ENCODE measurements around the gene RALGPS1. TPM values are rescaled to one million over a fixed set of nuclear protein-coding genes. Genes with fewer than 3 reads are reported as not detected.

The RALGPS1 gene
- total and polyA plus RNA-seq, 2 of the 13 experiments (the other 11 are each of a cell fraction or from before 2014, with no cell fraction given): 3.7 to 6.5 TPM

DNA sequence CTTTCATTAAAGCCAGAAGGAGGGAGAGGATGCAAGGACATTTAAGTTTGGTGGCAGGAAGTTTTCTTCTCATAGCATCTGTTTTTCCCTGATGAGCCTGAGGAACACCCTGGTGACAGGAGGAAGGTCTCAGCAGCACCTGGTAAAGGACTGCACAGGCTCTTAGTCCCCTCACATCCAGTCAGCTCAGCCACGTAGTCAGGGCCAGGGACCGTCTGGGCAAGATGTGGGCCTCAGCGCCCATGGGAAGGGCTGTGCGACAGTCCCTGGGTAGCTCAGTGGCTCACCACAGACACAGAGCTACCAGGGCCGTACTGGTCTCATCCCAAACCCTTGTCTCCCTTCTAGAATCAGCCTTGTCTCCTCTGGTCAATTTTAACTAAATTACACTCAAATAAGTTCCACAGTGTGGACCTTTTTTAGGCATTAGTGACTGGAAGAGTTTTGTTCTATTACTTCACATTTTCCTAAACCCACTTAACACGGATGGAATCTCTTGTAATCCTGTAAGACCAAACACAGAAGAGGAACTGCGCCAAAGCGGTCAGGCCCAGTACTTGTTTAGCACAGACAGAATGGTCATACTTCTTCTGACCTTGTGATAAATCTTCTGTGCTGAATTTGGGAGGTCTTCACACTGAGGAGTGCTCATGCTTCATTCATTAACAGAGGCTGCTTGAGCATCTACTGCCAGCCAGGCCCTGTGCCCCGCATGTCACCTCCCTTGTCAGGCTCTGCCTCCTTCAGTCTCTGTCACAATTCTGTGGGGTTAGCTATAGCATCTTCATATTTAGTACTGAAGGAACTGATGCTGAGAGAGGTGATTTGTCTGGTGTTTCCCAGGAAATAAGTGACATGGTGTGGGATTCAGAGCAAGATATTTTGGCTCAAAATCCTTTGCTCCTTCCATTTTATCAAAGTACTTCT lies 116.5 kb downstream of the RALGPS1 start:
- Histone ChIP-seq H3K27ac (ENCODE audit: extremely low read length, insufficient read depth, low read length) (no peak overlapping the region), H3K9me3 (ENCODE audit: low read length) (no peaks in the 10 kb centered on the region), H4K20me1 (ENCODE audit: insufficient read depth, low read length) (no peaks in the 10 kb centered on the region), H3K4me3 (replicated peaks in 1 of 3; ENCODE audit: insufficient read depth in 1 of 3, low read depth in 2 of 3, low read length in 3 of 3) (no peak overlapping the region), H3K9ac (ENCODE audit: insufficient read depth, low read depth, low read length) (no peak overlapping the region), H2AFZ (ENCODE audit: low read length) (no peak overlapping the region), H3K4me1 (ENCODE audit: insufficient read depth, low read length) (no peaks in the 10 kb centered on the region; the same call in 1 of the 2 replicates), H3K36me3 (replicated peaks in 1 of 2; ENCODE audit: control insufficient read depth in 1 of 2, insufficient read depth in 2 of 2, low read length in 2 of 2) (no peaks in the 10 kb centered on the region), H3K27me3 (ENCODE audit: control insufficient read depth in 1 of 2, insufficient read depth in 2 of 2, low read length in 2 of 2) (no peaks in the 10 kb centered on the region), H3K79me2 (ENCODE audit: insufficient read depth, low read length) (no peaks in the 10 kb centered on the region), H3K4me2 (ENCODE audit: low read depth, low read length) (no peak overlapping the region)
- ATAC-seq (no peak), DNase-seq (ENCODE audit: low spot score) (no peak), FAIRE-seq (no peak)
- ChIA-PET CTCF (ENCODE audit: low intra/inter-chr PET ratio, low total read pairs) (no interaction called here), POLR2A (no interaction called here)
- 87% methylated on average over 5 of the region's 9 CpGs for WGBS (ENCODE audit: low lambda C conversion rate)
- in situ Hi-C loops (cut with HindIII; ENCODE audit: extremely low pct_ligation_motif_present, low pct_unique_long_range_greater_than_20kb) (no loop called here), intact Hi-C loops (cut with micrococcal nuclease; ENCODE audit: unreplicated experiment) (no loop called here)
- no TSS peak for BruUV-seq (replicated peaks)
- TF ChIP-seq MBD4 (IDR thresholded peaks at IDR 0.05; ENCODE audit: borderline replicate concordance, low read length) (no peak), KAT2B (IDR thresholded peaks at IDR 0.05; ENCODE audit: borderline replicate concordance, low read depth, low read length) (no peak), EEA1 (CRISPR knock-in tag; IDR thresholded peaks at IDR 0.05; ENCODE audit: borderline replicate concordance) (no peak), FOXC1 (CRISPR knock-in tag; IDR thresholded peaks at IDR 0.05; ENCODE audit: borderline replicate concordance) (no peak), ZBTB7B (CRISPR knock-in tag; IDR thresholded peaks at IDR 0.05) (no peak), NR2C2 (CRISPR knock-in tag; IDR thresholded peaks at IDR 0.05; ENCODE audit: borderline replicate concordance) (no peak), ZNF263 (CRISPR knock-in tag; IDR thresholded peaks at IDR 0.05) (no peak)
- TF ChIP-seq, protein P1, sequence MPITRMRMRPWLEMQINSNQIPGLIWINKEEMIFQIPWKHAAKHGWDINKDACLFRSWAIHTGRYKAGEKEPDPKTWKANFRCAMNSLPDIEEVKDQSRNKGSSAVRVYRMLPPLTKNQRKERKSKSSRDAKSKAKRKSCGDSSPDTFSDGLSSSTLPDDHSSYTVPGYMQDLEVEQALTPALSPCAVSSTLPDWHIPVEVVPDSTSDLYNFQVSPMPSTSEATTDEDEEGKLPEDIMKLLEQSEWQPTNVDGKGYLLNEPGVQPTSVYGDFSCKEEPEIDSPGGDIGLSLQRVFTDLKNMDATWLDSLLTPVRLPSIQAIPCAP (CRISPR knock-in tag; IDR thresholded peaks at IDR 0.05; ENCODE audit: low read depth): no peak
- TF ChIP-seq, protein P2, sequence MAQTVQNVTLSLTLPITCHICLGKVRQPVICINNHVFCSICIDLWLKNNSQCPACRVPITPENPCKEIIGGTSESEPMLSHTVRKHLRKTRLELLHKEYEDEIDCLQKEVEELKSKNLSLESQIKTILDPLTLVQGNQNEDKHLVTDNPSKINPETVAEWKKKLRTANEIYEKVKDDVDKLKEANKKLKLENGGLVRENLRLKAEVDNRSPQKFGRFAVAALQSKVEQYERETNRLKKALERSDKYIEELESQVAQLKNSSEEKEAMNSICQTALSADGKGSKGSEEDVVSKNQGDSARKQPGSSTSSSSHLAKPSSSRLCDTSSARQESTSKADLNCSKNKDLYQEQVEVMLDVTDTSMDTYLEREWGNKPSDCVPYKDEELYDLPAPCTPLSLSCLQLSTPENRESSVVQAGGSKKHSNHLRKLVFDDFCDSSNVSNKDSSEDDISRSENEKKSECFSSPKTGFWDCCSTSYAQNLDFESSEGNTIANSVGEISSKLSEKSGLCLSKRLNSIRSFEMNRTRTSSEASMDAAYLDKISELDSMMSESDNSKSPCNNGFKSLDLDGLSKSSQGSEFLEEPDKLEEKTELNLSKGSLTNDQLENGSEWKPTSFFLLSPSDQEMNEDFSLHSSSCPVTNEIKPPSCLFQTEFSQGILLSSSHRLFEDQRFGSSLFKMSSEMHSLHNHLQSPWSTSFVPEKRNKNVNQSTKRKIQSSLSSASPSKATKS (CRISPR knock-in tag; IDR thresholded peaks at IDR 0.05): no peak
- TF ChIP-seq, protein P3, sequence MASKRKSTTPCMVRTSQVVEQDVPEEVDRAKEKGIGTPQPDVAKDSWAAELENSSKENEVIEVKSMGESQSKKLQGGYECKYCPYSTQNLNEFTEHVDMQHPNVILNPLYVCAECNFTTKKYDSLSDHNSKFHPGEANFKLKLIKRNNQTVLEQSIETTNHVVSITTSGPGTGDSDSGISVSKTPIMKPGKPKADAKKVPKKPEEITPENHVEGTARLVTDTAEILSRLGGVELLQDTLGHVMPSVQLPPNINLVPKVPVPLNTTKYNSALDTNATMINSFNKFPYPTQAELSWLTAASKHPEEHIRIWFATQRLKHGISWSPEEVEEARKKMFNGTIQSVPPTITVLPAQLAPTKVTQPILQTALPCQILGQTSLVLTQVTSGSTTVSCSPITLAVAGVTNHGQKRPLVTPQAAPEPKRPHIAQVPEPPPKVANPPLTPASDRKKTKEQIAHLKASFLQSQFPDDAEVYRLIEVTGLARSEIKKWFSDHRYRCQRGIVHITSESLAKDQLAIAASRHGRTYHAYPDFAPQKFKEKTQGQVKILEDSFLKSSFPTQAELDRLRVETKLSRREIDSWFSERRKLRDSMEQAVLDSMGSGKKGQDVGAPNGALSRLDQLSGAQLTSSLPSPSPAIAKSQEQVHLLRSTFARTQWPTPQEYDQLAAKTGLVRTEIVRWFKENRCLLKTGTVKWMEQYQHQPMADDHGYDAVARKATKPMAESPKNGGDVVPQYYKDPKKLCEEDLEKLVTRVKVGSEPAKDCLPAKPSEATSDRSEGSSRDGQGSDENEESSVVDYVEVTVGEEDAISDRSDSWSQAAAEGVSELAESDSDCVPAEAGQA (IDR thresholded peaks at IDR 0.05; ENCODE audit: low read depth): no peak
- TF ChIP-seq, protein P3 (CRISPR knock-in tag; IDR thresholded peaks at IDR 0.05; ENCODE audit: borderline replicate concordance): no peak

Data from HepG2 (cell line).